Measurements from ENCODE around the gene MGA.

DNA sequence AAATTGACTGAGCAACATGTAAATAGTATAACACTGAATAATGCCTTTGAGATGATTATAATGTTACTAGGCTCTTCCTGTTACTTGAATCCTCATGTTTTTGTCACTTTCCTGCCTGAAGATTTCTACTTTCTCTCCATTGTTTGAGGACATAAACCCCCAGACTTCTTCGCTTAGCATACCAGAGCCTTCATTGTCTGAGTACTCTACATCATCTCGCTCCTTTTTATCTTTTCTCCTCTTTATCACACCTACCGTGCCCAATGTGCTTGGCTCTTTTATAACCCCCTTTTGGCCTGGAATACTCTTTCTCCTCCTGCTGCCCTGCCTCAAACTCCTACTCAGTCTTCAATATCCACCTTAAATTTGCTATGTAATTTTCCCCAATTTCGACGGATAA lies 30.3 kb upstream of the MGA start:
- TF ChIP-seq, protein P1, sequence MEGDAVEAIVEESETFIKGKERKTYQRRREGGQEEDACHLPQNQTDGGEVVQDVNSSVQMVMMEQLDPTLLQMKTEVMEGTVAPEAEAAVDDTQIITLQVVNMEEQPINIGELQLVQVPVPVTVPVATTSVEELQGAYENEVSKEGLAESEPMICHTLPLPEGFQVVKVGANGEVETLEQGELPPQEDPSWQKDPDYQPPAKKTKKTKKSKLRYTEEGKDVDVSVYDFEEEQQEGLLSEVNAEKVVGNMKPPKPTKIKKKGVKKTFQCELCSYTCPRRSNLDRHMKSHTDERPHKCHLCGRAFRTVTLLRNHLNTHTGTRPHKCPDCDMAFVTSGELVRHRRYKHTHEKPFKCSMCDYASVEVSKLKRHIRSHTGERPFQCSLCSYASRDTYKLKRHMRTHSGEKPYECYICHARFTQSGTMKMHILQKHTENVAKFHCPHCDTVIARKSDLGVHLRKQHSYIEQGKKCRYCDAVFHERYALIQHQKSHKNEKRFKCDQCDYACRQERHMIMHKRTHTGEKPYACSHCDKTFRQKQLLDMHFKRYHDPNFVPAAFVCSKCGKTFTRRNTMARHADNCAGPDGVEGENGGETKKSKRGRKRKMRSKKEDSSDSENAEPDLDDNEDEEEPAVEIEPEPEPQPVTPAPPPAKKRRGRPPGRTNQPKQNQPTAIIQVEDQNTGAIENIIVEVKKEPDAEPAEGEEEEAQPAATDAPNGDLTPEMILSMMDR (IDR thresholded peaks at IDR 0.05): no peak
- TF ChIP-seq POLR2A (IDR thresholded peaks at IDR 0.05): no peak
- TF ChIP-seq EP300 (IDR thresholded peaks at IDR 0.05): no peak
- TF ChIP-seq POLR2AphosphoS5 (IDR thresholded peaks at IDR 0.05): no peak

Measured in upper lobe of left lung (tissue), 4 donors.